Stimulated activated naive CD8-positive, alpha-beta T cell treated with anti-CD3 and anti-CD28 coated beads, Interleukin-15, Interleukin-2, amounts not matched to agents 100 ng/mL and 50 ng/mL, for 24 hours (primary cell): ENCODE data around the gene CHMP4B.

Experiments used
- H3K27ac Mint-ChIP-seq: one replicate; pipeline ENCODE4 v1.8.0; 2021; ENCODE audit warnings: mild to moderate bottlenecking, mixed read lengths
- H3K27me3 Mint-ChIP-seq: one replicate; pipeline ENCODE4 v1.8.0; 2021; ENCODE audit warnings: mixed read lengths
- H3K36me3 Mint-ChIP-seq: one replicate; pipeline ENCODE4 v1.8.0; 2021; ENCODE audit warnings: low read depth, mixed read lengths
- H3K4me1 Mint-ChIP-seq: one replicate; pipeline ENCODE4 v1.8.0; 2021; ENCODE audit warnings: low read depth, mixed read lengths
- H3K4me3 Mint-ChIP-seq: one replicate; pipeline ENCODE4 v1.8.0; 2021; ENCODE audit warnings: mild to moderate bottlenecking, mixed read lengths
- H3K9me3 Mint-ChIP-seq: one replicate; pipeline ENCODE4 v1.8.0; 2021; ENCODE audit warnings: mixed read lengths

The CHMP4B gene

GRCh38 chr20:33796907-33797544, 14.1 kb upstream of the CHMP4B start:
- H3K27ac Mint-ChIP-seq: no peak overlapping the region
- no peaks in the 10 kb centered on the region for H3K9me3 Mint-ChIP-seq
- H3K4me1 Mint-ChIP-seq: no peaks in the 10 kb centered on the region
- no peak overlapping the region for H3K4me3 Mint-ChIP-seq
- H3K36me3 Mint-ChIP-seq: peaks cover under 1% of the 10 kb centered on the region
- H3K27me3 Mint-ChIP-seq: no peaks in the 10 kb centered on the region

GRCh38 chr20:33798444-33798843, 12.7 kb upstream of the CHMP4B start:
- Mint-ChIP-seq H3K4me1 (no peaks in the 10 kb centered on the region), H3K9me3 (no peaks in the 10 kb centered on the region), H3K27me3 (no peaks in the 10 kb centered on the region), H3K4me3 (no peak overlapping the region), H3K36me3 (no peaks in the 10 kb centered on the region), H3K27ac (no peak overlapping the region)

GRCh38 chr20:33803921-33804337, 7.2 kb upstream of the CHMP4B start:
- H3K9me3 Mint-ChIP-seq: no peaks in the 10 kb centered on the region
- no peaks in the 10 kb centered on the region for H3K36me3 Mint-ChIP-seq
- H3K4me3 Mint-ChIP-seq: no peak overlapping the region
- no peaks in the 10 kb centered on the region for H3K27me3 Mint-ChIP-seq
- no peaks in the 10 kb centered on the region for H3K4me1 Mint-ChIP-seq
- no peak overlapping the region for H3K27ac Mint-ChIP-seq

GRCh38 chr20:33808388-33808787, 2.8 kb upstream of the CHMP4B start:
- H3K27ac Mint-ChIP-seq: no peak overlapping the region
- H3K36me3 Mint-ChIP-seq: peaks cover 17% of the 10 kb centered on the region
- H3K27me3 Mint-ChIP-seq: no peaks in the 10 kb centered on the region
- peaks cover 20% of the 10 kb centered on the region for H3K4me1 Mint-ChIP-seq
- no peak overlapping the region for H3K4me3 Mint-ChIP-seq
- no peaks in the 10 kb centered on the region for H3K9me3 Mint-ChIP-seq

GRCh38 chr20:33810259-33810658, 889 bp upstream of the CHMP4B start:
- H3K36me3 Mint-ChIP-seq: peaks cover 29% of the 10 kb centered on the region
- no peaks in the 10 kb centered on the region for H3K27me3 Mint-ChIP-seq
- H3K4me3 Mint-ChIP-seq: no peak overlapping the region
- H3K9me3 Mint-ChIP-seq: no peaks in the 10 kb centered on the region
- H3K27ac Mint-ChIP-seq: no peak overlapping the region
- H3K4me1 Mint-ChIP-seq: peaks cover 39% of the 10 kb centered on the region

- Mint-ChIP-seq H3K27ac (peak overlapping the region; percentile 100), H3K36me3 (peaks cover 42% of the 10 kb centered on the region), H3K9me3 (no peaks in the 10 kb centered on the region), H3K4me3 (peak overlapping the region; percentile 96), H3K27me3 (no peaks in the 10 kb centered on the region), H3K4me1 (peaks cover 54% of the 10 kb centered on the region)
Measured at GRCh38 chr20:33811776-33812151, 616 bp downstream of the CHMP4B start.

- Mint-ChIP-seq H3K27me3 (no peaks in the 10 kb centered on the region), H3K4me3 (peak overlapping the region; percentile 96), H3K4me1 (peaks cover 60% of the 10 kb centered on the region), H3K36me3 (peaks cover 42% of the 10 kb centered on the region), H3K27ac (peak overlapping the region; percentile 100), H3K9me3 (no peaks in the 10 kb centered on the region)
Measured at GRCh38 chr20:33812152-33812849, 1.2 kb downstream of the CHMP4B start.

GRCh38 chr20:33812908-33813462, 1.8 kb downstream of the CHMP4B start:
- H3K4me1 Mint-ChIP-seq: peaks cover 66% of the 10 kb centered on the region
- peak overlapping the region; percentile 100 for H3K27ac Mint-ChIP-seq
- H3K4me3 Mint-ChIP-seq: peak overlapping the region; percentile 96
- H3K36me3 Mint-ChIP-seq: peaks cover 47% of the 10 kb centered on the region
- H3K27me3 Mint-ChIP-seq: no peaks in the 10 kb centered on the region
- no peaks in the 10 kb centered on the region for H3K9me3 Mint-ChIP-seq

GRCh38 chr20:33814238-33814712, 3.1 kb downstream of the CHMP4B start:
- peaks cover 79% of the 10 kb centered on the region for H3K4me1 Mint-ChIP-seq
- no peaks in the 10 kb centered on the region for H3K9me3 Mint-ChIP-seq
- H3K27me3 Mint-ChIP-seq: no peaks in the 10 kb centered on the region
- peaks cover 49% of the 10 kb centered on the region for H3K36me3 Mint-ChIP-seq
- H3K27ac Mint-ChIP-seq: peak overlapping the region; percentile 21
- H3K4me3 Mint-ChIP-seq: peak overlapping the region; percentile 96

GRCh38 chr20:33815671-33816070, 4.5 kb downstream of the CHMP4B start:
- Mint-ChIP-seq H3K36me3 (peaks cover 56% of the 10 kb centered on the region), H3K27ac (no peak overlapping the region), H3K9me3 (no peaks in the 10 kb centered on the region), H3K4me3 (no peak overlapping the region), H3K27me3 (no peaks in the 10 kb centered on the region), H3K4me1 (peaks cover 89% of the 10 kb centered on the region)

- no peaks in the 10 kb centered on the region for H3K9me3 Mint-ChIP-seq
- H3K27me3 Mint-ChIP-seq: no peaks in the 10 kb centered on the region
- peaks cover 86% of the 10 kb centered on the region for H3K4me1 Mint-ChIP-seq
- H3K4me3 Mint-ChIP-seq: no peak overlapping the region
- no peak overlapping the region for H3K27ac Mint-ChIP-seq
- peaks cover 56% of the 10 kb centered on the region for H3K36me3 Mint-ChIP-seq
Measured at GRCh38 chr20:33816191-33816590, 5.0 kb downstream of the CHMP4B start.

GRCh38 chr20:33817411-33817810, 6.3 kb downstream of the CHMP4B start:
- Mint-ChIP-seq H3K27ac (no peak overlapping the region), H3K4me3 (no peak overlapping the region), H3K36me3 (peaks cover 48% of the 10 kb centered on the region), H3K9me3 (no peaks in the 10 kb centered on the region), H3K27me3 (no peaks in the 10 kb centered on the region), H3K4me1 (peaks cover 92% of the 10 kb centered on the region)

GRCh38 chr20:33819456-33819855, 8.3 kb downstream of the CHMP4B start:
- Mint-ChIP-seq H3K4me3 (no peak overlapping the region), H3K27ac (no peak overlapping the region), H3K27me3 (no peaks in the 10 kb centered on the region), H3K9me3 (no peaks in the 10 kb centered on the region), H3K36me3 (peaks cover 35% of the 10 kb centered on the region), H3K4me1 (peaks cover 91% of the 10 kb centered on the region)

GRCh38 chr20:33820362-33820761, 9.2 kb downstream of the CHMP4B start:
- Mint-ChIP-seq H3K27ac (no peak overlapping the region), H3K9me3 (no peaks in the 10 kb centered on the region), H3K4me3 (no peak overlapping the region), H3K36me3 (peaks cover 32% of the 10 kb centered on the region), H3K27me3 (no peaks in the 10 kb centered on the region), H3K4me1 (peaks cover 91% of the 10 kb centered on the region)

- H3K27me3 Mint-ChIP-seq: no peaks in the 10 kb centered on the region
- H3K4me3 Mint-ChIP-seq: no peak overlapping the region
- H3K9me3 Mint-ChIP-seq: no peaks in the 10 kb centered on the region
- H3K36me3 Mint-ChIP-seq: peaks cover 27% of the 10 kb centered on the region
- H3K27ac Mint-ChIP-seq: no peak overlapping the region
- peaks cover 91% of the 10 kb centered on the region for H3K4me1 Mint-ChIP-seq
Measured at GRCh38 chr20:33821270-33821836, 10.2 kb downstream of the CHMP4B start.
